HG02852 (cell line): ENCODE data around the gene FAS.

Source experiments
- ATAC-seq: cut with Tn5 transposase; IDR thresholded peaks from one replicate; pipeline ENCODE4 v1.9.1; 2021; ENCODE audit warnings: mild to moderate bottlenecking, moderate library complexity; ENCODE audit not compliant: unreplicated experiment

Gene FAS

DNA sequence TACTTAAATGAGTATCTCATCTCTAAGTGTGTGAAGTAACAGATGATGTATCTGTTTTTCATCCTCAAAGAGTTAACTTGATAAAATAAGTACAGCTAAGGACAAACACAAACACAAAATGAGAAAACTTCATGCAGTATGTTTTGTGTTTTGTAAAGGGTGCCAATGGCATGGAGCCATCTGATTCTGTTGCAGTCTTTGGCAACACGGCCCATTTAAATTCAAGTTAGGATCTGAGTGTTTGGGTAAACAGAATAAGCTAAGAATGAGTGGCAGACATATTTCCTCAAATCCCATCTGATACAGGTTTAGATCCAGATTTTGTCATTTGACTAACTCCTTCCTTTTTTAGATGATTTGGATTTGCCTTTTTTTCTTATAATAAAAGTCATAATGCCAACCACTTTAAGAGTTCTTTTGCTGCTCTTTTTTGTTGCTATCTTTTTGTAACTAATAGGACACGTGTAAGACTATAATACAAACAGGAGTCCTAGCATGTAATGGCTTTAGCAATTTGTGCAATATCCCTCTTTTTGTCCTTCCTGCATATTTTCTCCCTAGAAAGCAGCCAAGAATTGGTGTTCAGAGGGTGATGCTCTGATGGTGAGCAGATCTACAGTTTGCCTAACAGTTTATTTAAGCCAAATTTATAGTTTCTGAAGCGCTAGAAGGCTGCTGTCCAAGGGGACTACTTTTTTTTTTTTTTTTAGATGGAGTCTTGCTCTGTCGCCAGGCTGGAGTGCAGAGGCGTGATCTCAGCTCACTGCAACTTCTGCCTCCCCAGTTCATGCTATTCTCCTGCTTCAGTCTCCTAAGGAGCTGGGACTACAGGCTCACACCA is 19.2 kb upstream of the FAS start:
- ATAC-seq, result no peak

DNA sequence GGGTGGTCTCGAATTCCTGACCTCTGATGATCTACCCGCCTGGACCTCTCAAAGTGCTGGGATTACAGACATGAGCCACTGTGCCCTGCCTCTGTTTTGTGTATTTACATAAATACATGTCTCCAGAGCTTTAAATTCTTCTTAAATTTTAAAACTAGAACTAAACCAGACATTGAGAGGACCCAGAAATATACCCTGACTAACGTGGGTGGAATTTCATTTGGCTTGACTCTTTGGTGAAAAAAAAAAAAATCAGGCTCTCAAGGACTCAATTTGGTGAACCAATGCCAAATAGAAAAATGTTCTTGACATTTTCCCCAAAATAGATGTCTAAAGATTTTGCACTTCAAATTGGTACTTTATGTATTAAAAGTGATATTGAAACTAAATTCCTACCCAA is 16.6 kb upstream of the FAS start:
- ATAC-seq, result no peak

DNA sequence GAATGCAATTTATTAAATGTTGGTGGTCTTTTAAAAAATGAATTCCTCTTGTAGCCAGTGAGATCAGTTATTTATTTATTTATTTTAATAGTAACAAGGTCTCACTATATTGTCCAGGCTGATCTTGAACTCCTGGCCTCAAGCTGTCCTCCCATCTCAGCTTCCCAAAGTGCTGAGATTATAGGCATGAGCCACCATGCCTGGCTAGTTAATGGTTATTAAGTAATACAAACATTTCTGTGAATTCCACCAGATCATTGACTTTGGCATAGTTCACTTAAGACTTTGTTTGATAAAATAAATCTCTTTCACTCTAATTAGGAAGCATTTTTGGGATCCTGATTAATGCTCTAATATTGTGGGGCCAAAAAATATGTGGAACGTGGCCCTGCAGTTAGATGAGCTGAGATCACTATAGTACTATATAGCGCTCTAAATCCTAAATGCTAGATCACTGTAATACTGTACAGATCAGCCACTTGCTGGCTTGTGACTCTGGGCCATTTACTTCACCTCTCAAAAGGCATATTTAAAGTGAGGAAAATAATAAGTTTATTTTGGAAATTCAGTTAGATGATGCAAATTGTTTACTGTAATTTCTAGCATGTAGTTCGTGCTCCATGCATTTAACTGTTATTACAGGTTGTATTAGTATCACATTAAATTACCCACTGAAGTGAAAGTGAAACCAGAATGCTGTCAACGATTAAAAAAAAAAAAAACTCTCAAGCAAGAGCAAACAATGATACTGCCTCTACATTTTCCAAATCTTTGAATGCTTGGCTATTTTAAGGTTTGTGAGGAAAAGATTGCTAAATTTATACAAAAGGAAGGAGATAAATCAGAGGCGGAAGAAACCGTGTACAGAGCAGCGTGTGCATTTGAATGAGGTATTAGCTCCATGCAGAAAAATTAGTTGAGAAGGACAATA is 15.9 kb upstream of the FAS start:
- no peak for ATAC-seq

DNA sequence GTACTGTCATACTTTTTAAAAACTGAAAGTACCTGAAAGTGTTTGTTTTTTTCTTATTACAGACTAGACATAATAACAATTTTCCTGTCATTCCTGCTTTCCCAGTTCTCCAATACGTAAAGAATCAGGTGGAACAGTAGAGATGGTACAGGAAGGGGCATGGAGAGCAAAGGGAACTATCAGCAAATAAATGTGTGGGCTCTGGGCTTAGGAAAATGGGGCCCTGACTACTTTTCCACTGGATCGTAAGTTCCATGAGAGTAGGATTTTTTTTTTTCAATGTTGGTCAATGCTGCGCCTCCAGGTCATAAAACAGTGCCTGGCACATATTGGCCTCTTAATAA is 15.2 kb upstream of the FAS start:
- no peak for ATAC-seq

DNA sequence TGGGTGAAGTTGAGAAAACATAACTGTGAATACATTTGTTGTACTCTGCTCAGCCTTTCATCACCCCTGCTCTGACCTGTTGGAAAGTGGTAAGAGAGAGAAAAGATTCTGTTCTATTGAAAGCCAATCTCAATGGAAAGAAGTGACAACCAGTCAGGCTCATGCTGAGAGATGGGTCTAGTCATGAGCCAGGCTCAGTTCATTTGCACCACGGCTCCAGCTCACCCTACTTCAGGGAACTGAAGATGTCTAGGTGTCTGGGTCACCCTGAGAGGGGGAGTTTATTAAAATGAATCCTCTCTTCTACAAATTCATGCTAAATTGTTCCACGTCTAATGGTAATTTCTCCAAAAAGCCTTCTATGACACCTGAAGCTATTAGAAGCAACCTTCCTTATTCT is 12.1 kb upstream of the FAS start:
- ATAC-seq, result no peak

DNA sequence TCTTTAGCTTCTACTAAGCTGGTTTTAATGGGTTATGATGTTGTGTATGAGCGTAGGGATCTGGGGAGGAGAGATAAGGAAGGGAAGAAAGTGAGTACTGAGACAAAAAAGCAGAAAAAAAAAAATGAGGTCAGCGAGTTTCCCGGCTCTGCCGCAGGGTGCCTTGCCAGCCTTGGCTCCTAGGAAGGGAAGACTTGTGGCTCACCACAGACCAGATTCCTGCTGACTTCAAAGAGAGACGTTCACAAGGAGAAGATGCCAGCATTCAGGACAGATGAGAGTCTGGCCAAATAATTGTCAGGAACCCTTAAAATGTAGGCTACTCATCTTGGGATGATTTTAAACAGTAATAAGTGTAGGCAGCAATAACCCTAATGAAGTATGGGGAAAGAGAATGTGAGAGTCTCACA is 11.4 kb upstream of the FAS start:
- ATAC-seq, result no peak

DNA sequence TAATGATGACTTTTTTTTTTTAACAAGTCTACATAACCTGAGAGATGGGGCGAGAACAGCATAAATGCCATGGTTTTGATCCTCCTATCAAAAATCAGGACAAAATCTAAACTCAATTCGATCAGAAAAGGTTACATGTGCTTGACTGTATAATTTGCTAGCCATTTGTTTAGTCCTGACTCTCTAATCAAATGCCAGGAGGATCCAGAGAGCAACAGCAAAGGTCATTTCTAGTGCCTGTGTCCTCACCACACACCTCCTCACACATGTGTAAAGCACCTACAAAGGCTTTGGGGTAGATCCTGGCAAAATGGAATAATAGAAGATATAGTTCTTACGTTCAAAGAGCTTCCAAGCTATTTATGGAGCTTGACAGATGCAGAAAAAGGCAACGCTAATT is 11.0 kb upstream of the FAS start:
- ATAC-seq, result no peak

DNA sequence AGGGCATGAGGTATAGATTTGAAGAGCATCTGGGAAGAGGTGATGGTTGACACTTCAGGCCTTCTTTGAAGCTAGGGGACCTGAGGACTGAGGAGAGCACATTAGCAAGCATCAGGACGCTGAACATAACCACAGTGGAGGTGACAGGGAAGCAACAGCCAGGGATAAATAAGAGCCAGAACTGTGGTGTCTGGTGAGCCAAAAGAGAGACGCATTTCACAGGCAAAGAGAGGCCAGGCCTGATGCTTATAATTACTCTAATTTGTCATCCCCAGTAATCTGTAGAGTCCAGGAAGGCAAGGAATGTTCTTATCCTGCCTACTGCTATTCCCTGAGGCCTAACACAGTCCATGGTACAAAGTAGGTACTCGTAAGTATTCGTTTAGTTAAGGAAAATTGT is 10.4 kb upstream of the FAS start:
- ATAC-seq, result no peak

DNA sequence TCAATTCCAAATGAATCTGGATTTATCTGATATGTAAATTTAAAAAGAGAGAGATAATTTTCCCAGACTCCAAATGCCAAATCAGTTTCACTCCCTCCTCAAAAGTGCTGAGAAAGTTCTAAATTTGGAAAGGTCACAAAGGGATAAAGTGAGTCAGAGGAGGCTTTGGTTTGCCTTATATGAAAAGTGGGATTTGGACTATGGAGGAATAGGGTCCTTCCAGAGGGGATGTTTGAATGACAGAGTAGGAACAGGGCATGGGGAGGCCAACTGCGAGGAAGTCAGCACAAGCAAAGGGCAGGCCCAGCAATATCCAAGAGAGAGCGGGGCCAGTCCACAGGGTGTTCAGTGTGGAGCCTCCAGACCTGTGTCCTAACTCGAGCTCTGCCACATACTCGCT is 9.8 kb upstream of the FAS start:
- ATAC-seq, result no peak

DNA sequence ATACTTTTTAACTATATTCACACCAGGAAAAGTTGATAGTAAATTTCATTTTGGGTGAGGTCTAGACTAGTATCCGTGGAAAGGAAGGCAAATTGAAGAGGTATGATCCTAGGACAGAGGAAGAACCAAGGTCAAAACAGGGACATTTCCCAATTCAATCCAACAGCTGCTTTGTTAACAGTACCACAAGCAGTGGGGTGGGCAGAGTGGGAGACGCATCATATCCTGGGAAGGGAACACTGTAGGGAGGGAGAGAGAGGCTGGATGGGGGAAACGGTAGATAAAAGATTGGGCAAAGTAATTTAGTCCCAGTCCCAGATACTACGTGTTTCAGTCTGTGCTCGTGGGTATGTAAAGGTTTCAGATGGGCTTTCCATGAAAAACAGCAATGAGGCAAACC is 9.2 kb upstream of the FAS start:
- no peak for ATAC-seq

DNA sequence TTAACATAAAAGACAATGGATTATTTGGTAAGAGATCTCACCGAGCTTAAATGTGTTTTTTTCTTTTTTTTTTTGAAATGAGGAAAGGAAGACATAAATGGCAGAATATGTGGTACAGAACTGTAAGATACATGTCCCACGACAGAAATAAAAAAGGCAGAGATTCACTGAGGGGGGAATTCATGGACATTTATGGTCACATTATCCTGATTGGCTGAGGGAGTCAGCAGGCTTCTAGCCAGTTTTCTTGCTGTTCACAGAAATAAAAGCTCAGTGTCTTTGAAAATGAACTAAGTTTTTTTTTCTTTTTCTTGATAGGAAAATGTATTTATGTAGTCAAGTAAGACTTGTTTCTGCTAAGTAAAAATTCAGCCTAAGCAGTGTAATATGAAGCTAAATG is 8.2 kb upstream of the FAS start:
- ATAC-seq, result no peak

DNA sequence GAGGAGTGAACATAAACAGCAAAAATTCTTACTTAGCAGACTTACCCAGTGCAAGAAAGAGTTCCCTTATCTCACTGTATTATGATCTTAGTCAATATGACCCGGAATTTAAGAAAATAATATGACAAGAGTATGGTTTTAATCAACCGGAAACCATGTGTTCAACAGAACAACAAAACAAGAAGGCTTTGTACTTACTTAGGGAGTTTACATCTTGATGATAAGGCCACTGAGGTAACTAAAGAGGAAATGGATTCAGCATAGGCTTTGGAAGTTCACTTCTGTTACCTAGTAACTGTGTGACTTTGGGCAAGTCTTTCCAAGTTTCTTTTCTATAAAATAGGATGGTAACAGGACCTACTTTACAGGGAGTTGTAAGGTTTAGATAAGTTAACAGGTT is 7.4 kb upstream of the FAS start:
- no peak for ATAC-seq

DNA sequence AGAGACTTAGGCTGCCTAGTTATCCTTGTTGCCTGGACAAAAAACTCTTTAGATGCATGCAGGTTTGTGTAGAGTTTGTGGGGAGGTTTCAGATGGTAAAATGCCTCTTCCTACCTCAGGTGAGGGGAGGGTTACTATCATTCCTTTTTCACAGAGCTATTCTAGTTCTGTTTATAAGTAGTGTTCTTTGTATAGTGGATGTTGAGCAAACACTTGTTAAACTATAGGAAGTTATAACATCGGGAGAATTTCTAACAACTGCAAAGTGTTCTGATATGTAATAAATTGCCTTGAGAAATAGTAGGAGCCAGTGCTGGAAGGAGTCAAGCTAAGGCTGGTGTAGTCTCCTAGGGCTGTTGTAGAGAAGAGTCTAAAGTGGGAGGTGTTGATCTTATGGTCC is 6.7 kb upstream of the FAS start:
- ATAC-seq, result no peak

DNA sequence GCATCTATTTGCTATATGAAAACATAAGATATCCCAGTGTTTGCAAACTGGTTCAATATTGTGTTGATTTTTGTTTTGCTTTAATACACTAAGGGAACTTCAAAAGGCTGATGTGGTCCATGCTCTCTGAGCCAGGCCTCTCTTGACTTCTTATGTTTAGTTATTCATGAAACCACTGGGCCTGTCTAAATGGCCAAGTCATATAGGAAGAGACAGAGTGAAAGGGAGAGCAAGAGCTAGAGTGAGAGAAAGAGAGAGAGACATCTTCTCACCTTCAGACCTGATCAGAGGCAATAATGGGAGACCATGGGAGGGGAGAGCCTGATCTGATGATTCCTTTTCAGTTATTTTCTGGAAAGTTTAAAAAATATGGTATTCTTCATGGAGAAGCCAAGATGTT is 6.1 kb upstream of the FAS start:
- no peak for ATAC-seq

DNA sequence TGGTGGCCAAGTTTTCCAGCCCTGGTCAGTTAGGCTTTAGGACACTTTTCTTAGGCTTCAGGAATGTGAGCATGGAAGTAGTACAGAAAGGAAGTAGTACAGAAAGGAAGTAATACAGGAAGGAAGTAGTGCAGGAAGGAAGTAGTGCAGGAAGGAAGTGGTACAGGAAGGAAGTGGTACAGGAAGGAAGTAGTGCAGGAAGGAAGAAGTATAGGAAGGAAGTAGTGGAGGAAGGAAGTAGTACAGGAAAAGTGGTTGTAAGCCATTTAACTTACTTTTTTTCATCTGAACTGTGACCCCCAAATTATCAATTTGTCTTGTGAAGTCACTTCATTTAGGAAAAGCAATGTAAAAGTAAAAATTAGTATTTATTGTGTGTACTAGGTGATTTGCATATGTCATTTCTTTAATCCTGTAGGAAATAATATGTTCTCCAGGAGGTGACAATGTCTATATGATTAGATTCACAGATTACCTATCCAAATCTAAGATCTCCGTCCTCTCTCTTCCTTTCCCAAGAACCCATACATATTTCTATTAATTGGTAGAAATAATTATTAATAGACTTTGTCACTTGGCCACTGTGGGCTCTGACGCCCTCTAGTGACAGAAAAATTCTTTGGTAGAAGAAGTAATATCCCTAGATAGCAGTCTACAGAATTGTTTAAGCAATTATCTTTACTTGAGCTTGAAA is 3.9 kb upstream of the FAS start:
- ATAC-seq, result no peak

DNA sequence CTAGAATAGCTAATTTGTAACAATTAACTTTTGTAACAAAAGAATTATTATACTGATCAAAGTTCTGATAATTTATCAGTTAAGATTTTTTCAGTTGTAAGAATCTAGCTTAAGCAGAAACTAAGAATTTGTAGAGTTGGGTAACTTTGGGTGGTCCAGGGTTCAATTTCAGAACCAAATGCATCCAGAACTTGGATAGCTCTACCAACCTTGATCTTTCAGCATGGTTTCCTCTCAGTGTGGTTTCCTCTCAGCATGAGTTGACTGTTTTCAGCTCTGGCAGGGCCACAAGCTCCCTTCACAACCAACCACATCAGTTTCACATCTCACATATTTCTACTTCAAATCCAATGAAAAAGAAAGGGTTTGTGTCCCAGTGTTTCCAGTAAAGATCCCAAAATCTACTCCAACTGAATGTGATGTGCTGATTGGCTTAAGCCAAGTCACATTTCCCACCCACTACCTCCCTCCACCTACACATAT is 3.3 kb upstream of the FAS start:
- no peak for ATAC-seq

DNA sequence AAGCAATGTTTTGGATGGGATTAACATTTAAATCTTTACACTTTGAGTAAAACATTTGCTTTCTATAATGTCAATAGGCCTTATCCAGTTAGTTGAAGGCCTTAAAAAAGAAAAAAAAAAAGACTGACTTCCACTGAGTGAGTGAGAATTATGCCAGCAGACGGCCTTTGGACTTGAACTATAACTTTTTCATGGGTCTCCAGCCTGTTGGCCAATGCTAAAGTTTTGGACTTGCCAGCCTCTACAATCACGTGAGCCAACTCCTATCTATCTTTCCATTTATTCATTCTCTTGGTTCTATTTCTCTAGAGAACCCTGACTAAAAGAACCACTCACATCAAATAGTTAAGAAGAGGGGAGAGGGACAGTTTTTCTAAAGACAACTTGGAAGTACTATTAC is 2.8 kb upstream of the FAS start:
- no peak for ATAC-seq

DNA sequence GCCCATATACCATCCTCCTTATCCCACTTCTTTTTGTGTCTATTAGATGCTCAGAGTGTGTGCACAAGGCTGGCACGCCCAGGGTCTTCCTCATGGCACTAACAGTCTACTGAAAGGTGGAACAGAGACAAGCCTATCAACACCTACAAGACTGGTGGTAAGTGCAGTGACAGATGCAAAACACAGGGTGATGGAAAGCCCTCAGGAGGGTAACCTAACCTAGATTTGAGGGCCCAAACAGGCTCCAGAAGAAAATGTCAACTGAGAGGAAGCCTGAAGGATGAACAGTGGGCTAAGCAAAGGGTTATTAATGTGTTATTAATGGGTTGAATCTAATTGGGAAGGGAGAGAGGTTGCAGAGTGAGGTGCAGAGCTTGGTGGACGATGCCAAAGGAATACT is 1.2 kb upstream of the FAS start:
- no peak for ATAC-seq

DNA sequence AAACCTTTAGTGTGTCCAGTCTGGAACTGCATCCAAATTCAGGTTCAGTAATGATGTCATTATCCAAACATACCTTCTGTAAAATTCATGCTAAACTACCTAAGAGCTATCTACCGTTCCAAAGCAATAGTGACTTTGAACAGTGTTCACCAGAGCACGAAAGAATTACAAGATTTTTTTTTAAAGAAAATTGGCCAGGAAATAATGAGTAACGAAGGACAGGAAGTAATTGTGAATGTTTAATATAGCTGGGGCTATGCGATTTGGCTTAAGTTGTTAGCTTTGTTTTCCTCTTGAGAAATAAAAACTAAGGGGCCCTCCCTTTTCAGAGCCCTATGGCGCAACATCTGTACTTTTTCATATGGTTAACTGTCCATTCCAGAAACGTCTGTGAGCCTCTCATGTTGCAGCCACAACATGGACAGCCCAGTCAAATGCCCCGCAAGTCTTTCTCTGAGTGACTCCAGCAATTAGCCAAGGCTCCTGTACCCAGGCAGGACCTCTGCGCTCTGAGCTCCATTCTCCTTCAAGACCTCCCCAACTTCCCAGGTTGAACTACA is 694 bp upstream of the FAS start:
- ATAC-seq, result no peak

DNA sequence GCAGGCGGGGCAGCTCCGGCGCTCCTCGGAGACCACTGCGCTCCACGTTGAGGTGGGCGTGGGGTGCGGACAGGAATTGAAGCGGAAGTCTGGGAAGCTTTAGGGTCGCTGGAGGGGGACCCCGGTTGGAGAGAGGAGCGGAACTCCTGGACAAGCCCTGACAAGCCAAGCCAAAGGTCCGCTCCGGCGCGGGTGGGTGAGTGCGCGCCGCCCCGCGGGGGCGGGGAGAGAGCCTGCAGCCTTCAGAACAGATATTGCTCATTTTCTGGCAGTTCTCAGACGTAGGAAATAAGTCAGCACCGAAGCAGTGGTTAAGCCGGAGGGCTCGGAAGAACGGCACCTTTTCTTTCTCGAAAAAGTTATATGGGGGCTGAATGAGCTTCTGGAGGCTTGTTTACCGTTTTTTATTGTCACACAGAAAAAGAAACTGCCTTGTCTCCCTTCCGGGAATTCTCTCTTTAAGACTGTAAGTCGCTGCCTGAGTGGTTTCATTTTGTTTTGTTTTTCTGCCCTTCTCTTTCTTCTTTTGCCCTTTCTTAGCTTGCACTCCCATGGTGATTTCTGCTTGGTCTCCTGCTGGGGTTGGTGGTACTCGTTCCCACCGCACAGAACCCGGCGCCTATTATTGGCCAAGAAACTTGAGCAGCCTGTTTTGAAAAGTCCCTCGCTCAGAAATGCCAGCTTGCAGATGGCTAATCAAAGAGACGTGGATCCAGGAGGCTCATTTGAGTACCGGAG is 732 bp downstream of the FAS start:
- peak; percentile 41 for ATAC-seq

DNA sequence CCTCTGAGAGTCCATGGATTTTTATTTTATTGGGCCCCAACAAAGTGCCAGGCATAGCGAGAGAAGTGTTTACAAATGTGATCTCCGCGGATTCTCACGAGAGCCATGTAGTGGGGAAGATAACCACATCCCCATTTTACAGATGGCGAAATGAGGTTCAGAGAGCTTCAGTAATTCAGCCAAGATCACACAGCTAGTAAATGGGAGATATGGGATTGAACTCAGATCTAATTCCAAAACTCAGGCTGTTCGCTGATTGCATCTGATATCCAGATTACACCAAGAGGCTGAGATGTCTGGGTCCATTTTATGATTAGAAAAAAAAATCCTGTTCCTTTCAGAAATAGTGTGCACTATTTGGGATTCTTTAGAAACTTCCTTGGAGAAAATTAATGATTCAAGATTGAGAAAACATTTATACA is 1.3 kb downstream of the FAS start:
- ATAC-seq, result no peak
